A673 (cell line): Measurements from ENCODE around the gene RAB3C. TPM values are rescaled to one million over a fixed set of nuclear protein-coding genes. Genes with fewer than 3 reads are reported as not detected.

ENCODE experiments used
- BruUV-seq: library from RNA; stranded (reverse); fragments of 400-500 nt; replicated peaks from 2 replicates; lab custom pipeline; 2021; lab: Mats Ljungman, UMichigan
- CTCF ChIA-PET: fragments of 300-600 bp; sonication (Branson Sonifier 250); formaldehyde crosslinking; loops from one replicate; lab custom pipeline; 2022; ENCODE audit warnings: antibody characterized with exemption; lab: Charles Lee
- POLR2A ChIA-PET: fragments of 300-600 bp; sonication (Branson Sonifier 250); formaldehyde crosslinking; loops from one replicate; lab custom pipeline; 2022; ENCODE audit warnings: antibody characterized with exemption; ENCODE audit not compliant: low non-redundant PET; lab: Charles Lee
- DNase-seq: peaks from one replicate; pipeline ENCODE4 v3.0.0-alpha.2; 2015; ENCODE audit warnings: low spot score
- H3K27ac ChIP-seq: fragments of 200-600 bp; sonication (generic); 2 replicates; pipeline ENCODE4 v1.5.1; 2016; ENCODE audit warnings: mixed run types, low read depth, mild to moderate bottlenecking, mixed read lengths, antibody characterized with exemption, low read length; ENCODE audit not compliant: poor library complexity, severe bottlenecking
- H3K27me3 ChIP-seq: fragments of 200-600 bp; sonication (generic); replicated peaks from 2 replicates; pipeline ENCODE4 v1.6.1; 2017; ENCODE audit warnings: mixed run types, low read depth, mild to moderate bottlenecking, mixed read lengths, antibody characterized with exemption, low read length; ENCODE audit not compliant: insufficient read depth, poor library complexity
- H3K36me3 ChIP-seq: fragments of 200-600 bp; sonication (generic); 2 replicates; pipeline ENCODE4 v1.6.1; 2016; ENCODE audit warnings: mixed run types, mild to moderate bottlenecking, mixed read lengths, antibody characterized with exemption, low read length; ENCODE audit not compliant: insufficient read depth, poor library complexity, severe bottlenecking
- H3K4me1 ChIP-seq: fragments of 200-600 bp; sonication (generic); 2 replicates; pipeline ENCODE4 v1.6.1; 2017; ENCODE audit warnings: mixed run types, mild to moderate bottlenecking, mixed read lengths, antibody characterized with exemption, low read length; ENCODE audit not compliant: insufficient read depth, poor library complexity, severe bottlenecking
- H3K4me3 ChIP-seq: fragments of 200-600 bp; sonication (generic); 2 replicates; pipeline ENCODE4 v1.5.1; 2016; ENCODE audit warnings: low read depth, mixed run types, mild to moderate bottlenecking, mixed read lengths, low read length; ENCODE audit not compliant: poor library complexity, severe bottlenecking
- H3K9me3 ChIP-seq: fragments of 200-600 bp; sonication (generic); 2 replicates; pipeline ENCODE4 v1.6.1; 2016; ENCODE audit warnings: mixed run types, low read depth, mild to moderate bottlenecking, mixed read lengths, antibody characterized with exemption, low read length; ENCODE audit not compliant: poor library complexity, severe bottlenecking
- EZH2 ChIP-seq: fragments of 200-600 bp; sonication (generic); IDR thresholded peaks from 2 replicates; pipeline ENCODE4 v1.6.1; 2017; ENCODE audit warnings: borderline replicate concordance, low read depth, mild to moderate bottlenecking, mixed read lengths, antibody characterized with exemption, low read length; ENCODE audit not compliant: poor library complexity, severe bottlenecking
- intact Hi-C: fragments of 100-400 bp; cut with micrococcal nuclease; formaldehyde crosslinking; loops from one replicate; pipeline ENCODE4 v1.10.0; 2022; ENCODE audit not compliant: unreplicated experiment
- total RNA-seq: library from RNA; stranded (reverse); gene quantifications from 2 replicates; pipeline ENCODE4 v1.2.3, GENCODE V29; 2021
- TF ChIP-seq, protein P1 (sequence below): fragments of 300-800, 200-600 bp; sonication (generic); conservative IDR thresholded peaks from 2 replicates; pipeline ENCODE4 v1.5.1; 2017; ENCODE audit warnings: low read depth, mild to moderate bottlenecking, antibody characterized with exemption, low read length, moderate library complexity, mixed read lengths

Gene RAB3C
- total RNA-seq, 1 experiment from 2014 or later: 0.64 TPM

DNA sequence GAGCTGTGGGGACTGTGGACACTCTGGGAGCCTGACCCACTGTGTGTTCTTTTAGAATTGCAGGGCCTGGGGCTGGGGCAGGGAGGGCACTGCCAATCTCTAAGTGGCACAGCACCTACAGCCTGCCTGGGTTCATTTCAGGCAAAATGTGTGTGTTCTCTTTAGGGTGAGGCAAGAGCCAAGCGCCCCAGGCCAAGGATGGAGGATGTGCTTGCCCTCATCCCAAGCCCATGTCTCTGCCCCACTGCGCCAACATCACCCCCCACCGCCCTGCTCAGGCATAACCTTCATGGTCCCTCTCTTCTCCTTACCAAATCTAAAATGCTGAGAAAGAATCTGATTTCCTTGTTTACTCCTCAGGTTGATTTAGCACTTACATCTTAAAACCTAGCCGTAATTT, 304.4 kb downstream of the RAB3C start:
- no peak for DNase-seq
- peaks cover 7% of the 10 kb centered on the region for H3K9me3 ChIP-seq
- no peak overlapping the region for H3K4me3 ChIP-seq
- ChIA-PET CTCF (interaction anchor here (0.8 to 1.0 kb wide), 4 partner anchors 9 to 287 kb away, joined by 3 to 6 read pairs (median 3); no protein-coding TSS in a partner anchor), POLR2A (no interaction called here)
- no peaks in the 10 kb centered on the region for H3K36me3 ChIP-seq
- intact Hi-C loops: loop anchor here (5.0 kb wide), 1 partner anchor 495 kb away; no protein-coding TSS in a partner anchor
- no peaks in the 10 kb centered on the region for H3K27me3 ChIP-seq
- no peaks in the 10 kb centered on the region for H3K4me1 ChIP-seq
- no peak overlapping the region for H3K27ac ChIP-seq
- BruUV-seq: no TSS peak
- TF ChIP-seq, protein P1, sequence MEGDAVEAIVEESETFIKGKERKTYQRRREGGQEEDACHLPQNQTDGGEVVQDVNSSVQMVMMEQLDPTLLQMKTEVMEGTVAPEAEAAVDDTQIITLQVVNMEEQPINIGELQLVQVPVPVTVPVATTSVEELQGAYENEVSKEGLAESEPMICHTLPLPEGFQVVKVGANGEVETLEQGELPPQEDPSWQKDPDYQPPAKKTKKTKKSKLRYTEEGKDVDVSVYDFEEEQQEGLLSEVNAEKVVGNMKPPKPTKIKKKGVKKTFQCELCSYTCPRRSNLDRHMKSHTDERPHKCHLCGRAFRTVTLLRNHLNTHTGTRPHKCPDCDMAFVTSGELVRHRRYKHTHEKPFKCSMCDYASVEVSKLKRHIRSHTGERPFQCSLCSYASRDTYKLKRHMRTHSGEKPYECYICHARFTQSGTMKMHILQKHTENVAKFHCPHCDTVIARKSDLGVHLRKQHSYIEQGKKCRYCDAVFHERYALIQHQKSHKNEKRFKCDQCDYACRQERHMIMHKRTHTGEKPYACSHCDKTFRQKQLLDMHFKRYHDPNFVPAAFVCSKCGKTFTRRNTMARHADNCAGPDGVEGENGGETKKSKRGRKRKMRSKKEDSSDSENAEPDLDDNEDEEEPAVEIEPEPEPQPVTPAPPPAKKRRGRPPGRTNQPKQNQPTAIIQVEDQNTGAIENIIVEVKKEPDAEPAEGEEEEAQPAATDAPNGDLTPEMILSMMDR: no peak
- TF ChIP-seq EZH2: no peak

DNA sequence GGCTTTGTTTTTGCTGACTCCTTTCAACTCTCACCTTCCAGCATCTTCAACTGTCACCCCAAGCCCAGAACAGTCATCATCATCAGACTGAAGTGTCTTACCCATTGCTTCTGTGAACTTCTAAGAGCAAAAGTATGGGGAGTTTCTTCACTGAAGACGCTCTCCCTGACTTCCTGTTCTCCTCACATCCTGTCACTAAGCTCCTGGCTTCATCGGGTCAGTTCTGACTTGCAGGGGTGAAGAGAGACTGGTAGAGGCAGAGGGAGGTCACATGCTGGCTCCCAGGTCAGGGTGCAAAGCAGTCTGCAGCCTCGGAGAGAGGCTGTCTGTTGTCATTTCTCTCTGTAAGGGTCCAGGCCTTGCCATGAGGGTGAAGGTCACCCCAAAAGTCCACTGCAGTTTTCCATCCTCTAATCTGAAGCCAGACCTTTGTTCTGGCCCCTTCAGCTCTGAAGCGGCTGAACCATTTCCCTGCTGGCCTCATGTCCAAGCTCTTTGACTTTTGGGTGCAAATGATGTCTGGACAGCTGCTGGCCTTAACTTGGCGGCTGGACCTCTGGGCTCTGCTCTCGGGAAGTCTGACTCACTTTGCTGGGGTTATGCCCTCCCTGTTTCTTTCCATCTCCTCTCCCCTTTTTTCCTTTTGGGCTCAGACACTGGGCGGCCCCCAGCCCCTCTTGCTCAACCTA, 305.0 kb downstream of the RAB3C start:
- H3K27ac ChIP-seq: no peak overlapping the region
- DNase-seq: no peak
- H3K27me3 ChIP-seq: no peaks in the 10 kb centered on the region
- no TSS peak for BruUV-seq
- H3K9me3 ChIP-seq: peaks cover 7% of the 10 kb centered on the region
- intact Hi-C loops: loop anchor here (5.0 kb wide), 1 partner anchor 494 kb away; no protein-coding TSS in a partner anchor
- ChIA-PET CTCF (no interaction called here), POLR2A (no interaction called here)
- H3K4me3 ChIP-seq: no peak overlapping the region
- no peaks in the 10 kb centered on the region for H3K36me3 ChIP-seq
- TF ChIP-seq EZH2: no peak
- TF ChIP-seq, protein P1: no peak
- no peaks in the 10 kb centered on the region for H3K4me1 ChIP-seq

DNA sequence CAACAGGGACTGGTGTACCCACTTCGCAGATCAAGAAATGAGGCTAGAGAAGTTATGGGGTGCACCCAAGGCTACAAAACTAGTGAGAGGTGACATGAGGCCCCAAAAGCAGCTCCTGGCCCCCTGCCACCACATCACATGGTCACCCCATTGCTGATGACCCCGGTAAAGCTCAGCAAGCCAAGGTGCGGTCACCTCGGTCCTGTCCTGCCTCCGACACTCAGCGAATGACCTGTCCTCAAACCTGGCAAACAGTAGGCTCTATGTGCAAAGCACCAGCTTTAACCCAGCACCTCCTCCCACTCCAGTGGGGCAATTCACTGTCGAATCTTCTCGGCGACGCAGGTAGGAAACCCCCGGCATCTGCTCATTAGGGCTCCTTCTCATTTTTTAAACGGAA, 307.4 kb downstream of the RAB3C start:
- no peak for DNase-seq
- H3K4me3 ChIP-seq: no peak overlapping the region
- TF ChIP-seq, protein P1: no peak
- TF ChIP-seq EZH2: no peak
- no peaks in the 10 kb centered on the region for H3K4me1 ChIP-seq
- H3K9me3 ChIP-seq: no peaks in the 10 kb centered on the region
- no peaks in the 10 kb centered on the region for H3K27me3 ChIP-seq
- POLR2A ChIA-PET: no interaction called here
- CTCF ChIA-PET: no interaction called here
- H3K36me3 ChIP-seq: no peaks in the 10 kb centered on the region
- no TSS peak for BruUV-seq
- no peak overlapping the region for H3K27ac ChIP-seq
- intact Hi-C loops: loop anchor here (2.0 kb wide), 1 partner anchor 285 kb away; no protein-coding TSS in a partner anchor
